Fibroblast of villous mesenchyme (primary cell): Measurements from ENCODE around the gene TRAPPC10. TPM values are rescaled to one million over a fixed set of nuclear protein-coding genes. Genes with fewer than 3 reads are reported as not detected.

ENCODE experiments used
- DNase-seq: peaks from one replicate; pipeline ENCODE4 v3.0.0-alpha.2; 2010; ENCODE audit warnings: low read depth
- H3K4me3 ChIP-seq: 2 replicates; pipeline ENCODE4 v1.5.1; 2011; ENCODE audit warnings: low read depth, mild to moderate bottlenecking, low read length
- total RNA-seq: library from RNA; depleted of rRNA; stranded (reverse); fragments of >200 nt; gene quantifications from 2 replicates; pipeline ENCODE4 v1.2.3, GENCODE V29; 2012
- TF ChIP-seq, protein P1 (sequence below): IDR thresholded peaks from 2 replicates; pipeline ENCODE4 v1.5.1; 2012; ENCODE audit warnings: low read depth, mild to moderate bottlenecking, low read length; ENCODE audit not compliant: insufficient read depth

The TRAPPC10 gene
- total RNA-seq, 1 donor, result 28.5 TPM

DNA sequence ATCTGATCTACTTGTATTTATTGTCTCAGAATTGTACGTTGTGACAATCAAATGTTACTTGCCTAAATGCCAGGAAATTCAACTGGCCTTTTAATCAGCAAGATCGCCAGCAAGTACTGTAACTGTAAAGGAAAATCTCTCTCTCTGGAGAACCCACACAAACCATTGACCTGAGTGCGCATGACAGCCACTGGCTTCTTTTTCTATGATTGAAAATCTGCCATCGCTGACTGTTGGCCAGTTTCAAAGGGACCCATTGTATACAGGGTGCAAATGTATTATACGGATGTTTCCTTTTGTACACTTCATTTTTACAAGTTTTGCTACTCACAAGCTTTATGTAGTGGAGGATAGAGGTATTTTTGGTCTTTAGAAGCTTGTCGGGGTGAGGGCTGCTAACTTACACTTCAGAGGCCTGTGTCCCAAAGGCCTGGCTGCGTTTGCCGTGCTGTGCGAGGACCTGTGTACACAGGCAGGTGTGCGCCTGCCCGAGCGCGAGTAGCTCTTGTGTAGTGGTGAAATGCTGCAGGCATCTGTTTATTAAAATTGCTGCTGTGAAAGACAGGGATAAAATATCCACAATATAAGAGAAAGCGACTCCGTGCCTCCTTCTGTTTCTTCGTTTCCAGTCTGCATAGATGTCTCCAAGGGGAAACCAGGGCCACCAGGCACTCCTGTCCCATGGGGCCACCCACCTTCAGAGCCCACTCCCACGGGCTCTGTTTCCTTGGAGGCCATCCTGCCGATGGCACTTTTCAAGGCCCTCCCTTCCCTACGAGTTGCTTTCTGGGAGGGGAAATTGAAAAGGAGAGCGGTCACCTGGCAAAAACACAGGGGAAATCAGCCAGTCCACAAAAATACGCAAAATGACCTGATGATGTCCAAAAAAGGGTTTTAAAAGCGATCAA is 25.3 kb upstream of the TRAPPC10 start:
- H3K4me3 ChIP-seq, result no peak overlapping the region
- TF ChIP-seq, protein P1, sequence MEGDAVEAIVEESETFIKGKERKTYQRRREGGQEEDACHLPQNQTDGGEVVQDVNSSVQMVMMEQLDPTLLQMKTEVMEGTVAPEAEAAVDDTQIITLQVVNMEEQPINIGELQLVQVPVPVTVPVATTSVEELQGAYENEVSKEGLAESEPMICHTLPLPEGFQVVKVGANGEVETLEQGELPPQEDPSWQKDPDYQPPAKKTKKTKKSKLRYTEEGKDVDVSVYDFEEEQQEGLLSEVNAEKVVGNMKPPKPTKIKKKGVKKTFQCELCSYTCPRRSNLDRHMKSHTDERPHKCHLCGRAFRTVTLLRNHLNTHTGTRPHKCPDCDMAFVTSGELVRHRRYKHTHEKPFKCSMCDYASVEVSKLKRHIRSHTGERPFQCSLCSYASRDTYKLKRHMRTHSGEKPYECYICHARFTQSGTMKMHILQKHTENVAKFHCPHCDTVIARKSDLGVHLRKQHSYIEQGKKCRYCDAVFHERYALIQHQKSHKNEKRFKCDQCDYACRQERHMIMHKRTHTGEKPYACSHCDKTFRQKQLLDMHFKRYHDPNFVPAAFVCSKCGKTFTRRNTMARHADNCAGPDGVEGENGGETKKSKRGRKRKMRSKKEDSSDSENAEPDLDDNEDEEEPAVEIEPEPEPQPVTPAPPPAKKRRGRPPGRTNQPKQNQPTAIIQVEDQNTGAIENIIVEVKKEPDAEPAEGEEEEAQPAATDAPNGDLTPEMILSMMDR, result no peak
- no peak for DNase-seq

DNA sequence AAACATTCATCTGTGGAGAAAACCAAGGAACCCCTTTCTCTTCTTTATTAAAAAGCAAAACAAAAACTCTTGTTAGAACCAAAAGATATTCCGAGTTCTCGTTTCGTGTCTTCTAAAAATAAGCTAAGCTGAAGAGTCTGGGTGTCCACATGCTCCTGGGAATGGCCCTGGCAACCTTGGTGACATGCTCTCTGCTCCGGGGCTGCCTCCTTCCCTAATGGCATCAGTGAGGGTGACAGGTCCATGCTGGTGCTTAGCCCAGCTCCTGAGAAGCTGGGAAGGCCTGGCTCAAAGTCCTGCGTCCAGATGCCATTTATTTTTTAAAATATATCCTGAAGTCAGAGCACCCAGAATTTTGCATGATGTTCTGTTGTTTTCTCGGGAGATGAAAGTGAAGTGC is 24.6 kb upstream of the TRAPPC10 start:
- H3K4me3 ChIP-seq, result no peak overlapping the region
- no peak for DNase-seq
- TF ChIP-seq, protein P1, result no peak

DNA sequence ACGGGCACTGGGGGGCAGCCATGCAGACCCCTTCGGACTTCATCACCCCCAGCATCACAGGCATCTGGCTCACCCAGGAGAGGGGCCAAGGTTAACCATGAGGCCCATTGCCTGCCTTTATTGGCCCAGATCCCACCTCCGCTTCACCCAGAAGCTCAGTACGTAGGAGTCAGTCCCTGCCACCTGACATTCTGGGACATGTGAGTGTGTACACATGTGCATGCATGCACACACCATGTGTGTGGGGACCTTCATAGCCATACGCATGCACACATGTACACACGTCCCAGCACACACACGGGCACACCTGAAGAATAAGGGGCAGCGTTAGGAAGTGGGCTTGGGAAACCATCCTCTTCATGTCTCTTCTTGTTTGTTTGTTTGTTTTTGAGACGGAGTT is 24.1 kb upstream of the TRAPPC10 start:
- no peak for DNase-seq
- TF ChIP-seq, protein P1, result no peak
- H3K4me3 ChIP-seq, result no peak overlapping the region

DNA sequence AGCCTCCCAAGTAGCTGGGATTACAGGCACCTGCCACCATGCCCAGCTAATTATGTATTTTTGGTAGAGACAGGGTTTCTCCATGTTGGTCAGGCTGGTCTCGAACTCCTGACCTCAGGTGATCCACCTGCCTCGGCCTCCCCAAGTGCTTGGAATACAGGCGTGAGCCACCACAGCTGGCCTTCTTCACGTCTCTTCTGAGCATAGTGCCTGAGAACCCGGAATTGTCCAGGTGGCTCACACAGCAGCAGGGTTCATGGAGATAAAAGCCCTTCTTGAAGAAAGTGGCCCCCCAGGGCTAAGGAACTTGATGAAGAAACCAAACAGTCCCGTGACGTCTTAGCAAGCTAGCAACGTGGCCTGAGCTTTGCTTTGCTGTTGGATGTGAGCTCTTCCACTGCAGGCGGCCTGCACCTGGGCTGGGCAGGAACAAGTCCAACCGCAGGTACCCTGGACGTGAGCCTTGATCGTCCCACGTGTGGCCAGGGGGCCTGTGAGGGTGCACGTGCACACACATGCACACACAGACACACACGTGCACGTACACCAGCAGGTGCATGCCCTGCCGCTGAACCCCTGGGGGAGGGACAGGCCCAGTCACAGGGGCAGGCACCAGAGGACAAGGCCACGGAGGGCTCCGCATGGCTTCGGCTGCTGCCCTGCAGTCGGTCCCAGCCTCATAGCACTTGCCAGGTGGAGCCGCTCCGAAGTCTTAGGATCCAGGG is 23.4 kb upstream of the TRAPPC10 start:
- DNase-seq, result no peak
- H3K4me3 ChIP-seq, result no peak overlapping the region
- TF ChIP-seq, protein P1, result no peak

DNA sequence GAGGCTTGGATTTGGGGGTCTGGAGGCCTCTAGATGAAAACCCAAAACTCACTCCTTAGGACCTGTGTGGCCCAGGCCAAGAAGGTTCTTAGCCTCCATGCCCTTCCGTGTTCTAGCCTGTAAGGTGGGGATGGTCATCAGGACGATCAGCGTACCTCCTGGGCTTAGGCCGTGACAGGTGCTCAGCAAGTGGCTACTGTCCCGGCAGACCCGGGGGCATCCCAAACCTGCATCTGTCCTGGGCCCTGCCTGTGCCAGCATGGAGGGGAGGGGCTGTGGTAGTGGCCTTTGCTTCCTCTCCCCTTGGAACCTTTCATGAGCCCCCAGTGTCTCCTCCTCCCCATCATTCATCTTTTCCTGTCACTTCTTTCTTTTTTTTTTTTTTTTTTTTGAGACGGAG is 22.7 kb upstream of the TRAPPC10 start:
- no peak for DNase-seq
- no peak overlapping the region for H3K4me3 ChIP-seq
- TF ChIP-seq, protein P1, result no peak

DNA sequence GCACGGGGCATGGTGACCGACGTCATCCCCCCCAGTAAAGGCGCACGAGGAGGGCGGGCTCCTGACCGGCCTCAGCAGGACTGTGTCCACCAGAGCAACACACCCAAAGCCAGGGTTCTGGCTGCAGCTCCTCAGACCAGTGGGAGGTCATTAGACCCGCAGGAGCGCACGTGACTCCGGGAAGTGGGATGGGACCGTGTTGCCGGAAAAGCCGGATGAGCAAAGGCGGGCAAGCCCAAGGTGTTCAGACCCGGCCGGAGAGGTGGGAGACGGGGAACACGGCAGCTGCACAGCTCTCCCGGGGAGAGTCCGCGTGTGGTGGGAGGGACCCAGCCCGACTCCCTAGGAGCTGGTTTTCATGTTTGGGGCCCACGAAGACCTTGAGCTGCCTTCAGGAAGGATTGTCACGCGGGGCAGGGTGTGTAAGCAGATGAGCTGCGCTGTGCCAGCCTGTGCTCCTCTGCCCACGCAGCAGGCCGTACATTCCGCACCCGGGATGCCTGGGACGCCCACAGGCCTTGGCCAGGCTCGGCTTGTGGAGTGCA is 20.6 kb upstream of the TRAPPC10 start:
- no peak for DNase-seq
- TF ChIP-seq, protein P1, result no peak
- no peak overlapping the region for H3K4me3 ChIP-seq
